Ramos (cell line): Measurements from ENCODE around the gene MAP4K4.
"Not testable (repeated sequence)": the region's sequence is repeated elsewhere in the genome, so short reads cannot be mapped to it uniquely, and the experiment has no call there.

Source experiments
- in situ Hi-C: fragments of 300-500 bp; cut with MboI; formaldehyde crosslinking; loops from one replicate; pipeline ENCODE4 v1.14.3; 2022; ENCODE audit warnings: low sequenced_read_pairs; ENCODE audit not compliant: unreplicated experiment

Gene MAP4K4

DNA sequence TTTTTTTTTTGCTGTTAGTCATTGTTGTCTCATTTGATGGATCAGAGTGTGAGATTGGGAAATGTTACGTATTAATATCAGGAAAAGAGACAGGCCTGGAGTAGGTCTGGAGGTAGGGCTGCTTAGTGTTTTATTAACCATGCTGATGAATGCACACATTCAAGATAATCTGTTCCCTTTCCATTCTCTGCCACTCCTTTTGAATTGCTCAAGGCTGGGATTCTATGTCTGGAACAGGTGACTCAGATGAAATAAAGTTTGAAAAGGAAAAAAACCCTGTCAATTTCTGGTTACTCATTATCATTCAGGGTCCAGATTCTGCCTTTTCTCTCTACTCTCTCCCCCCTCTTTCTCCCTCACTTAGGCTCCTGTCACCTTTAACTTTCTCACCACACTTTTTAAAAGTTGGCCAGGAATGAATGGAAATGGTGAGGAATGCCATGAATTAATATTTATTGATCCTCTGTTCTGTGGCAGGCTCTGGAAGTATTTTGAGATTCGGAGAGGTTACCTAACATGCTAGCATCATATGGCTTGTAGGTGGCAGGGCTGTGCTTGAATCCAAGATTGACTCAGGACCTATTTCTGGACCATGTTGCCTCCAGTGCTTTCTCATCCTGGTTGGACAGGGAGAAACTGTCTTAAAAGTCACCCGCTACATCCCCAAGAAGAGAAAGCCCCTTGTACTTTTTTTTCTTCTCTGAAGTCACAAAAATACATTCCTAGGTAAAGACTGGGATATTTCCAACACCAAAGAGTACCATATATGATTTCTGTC is 40.2 kb downstream of the MAP4K4 start:
- in situ Hi-C loops: no loop called here

DNA sequence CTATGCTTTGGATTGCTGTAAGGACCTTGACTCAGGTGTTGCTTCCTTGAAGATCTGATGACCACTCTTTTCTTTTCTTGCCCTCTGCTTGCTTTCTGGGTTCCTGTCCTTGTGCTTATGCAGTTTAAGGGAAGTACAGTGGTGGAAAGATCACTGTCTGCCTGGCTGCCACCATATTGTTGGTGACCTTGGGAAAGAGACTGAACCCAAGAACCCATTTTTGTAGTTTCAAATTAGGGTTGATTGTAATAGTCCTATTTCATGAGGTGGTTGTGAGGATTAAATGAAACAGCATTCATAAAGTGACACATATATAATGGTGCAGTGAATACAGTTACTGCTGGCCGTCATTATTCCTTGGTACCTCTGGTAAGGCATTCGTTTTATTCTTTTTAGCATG is 41.1 kb downstream of the MAP4K4 start:
- in situ Hi-C loops: no loop called here

DNA sequence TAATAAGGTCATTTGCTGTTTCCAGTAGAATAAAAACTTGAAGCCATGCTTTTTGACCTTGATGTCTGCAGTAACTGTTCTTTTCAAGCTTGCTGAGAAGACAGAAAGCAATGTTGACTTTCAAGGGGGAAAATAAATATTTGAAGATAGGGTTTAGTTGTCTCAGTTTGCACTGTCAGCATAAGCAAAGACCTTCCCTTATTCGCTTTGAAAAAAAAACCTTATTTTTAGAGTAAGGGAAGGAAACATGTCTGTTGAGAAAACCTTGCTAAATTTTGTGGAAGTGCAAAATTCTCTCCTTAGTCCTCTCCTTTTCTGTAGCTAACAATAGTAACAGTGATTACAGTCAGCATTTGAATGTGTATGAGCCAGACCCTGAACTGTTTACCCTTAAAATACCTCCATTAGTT is 43.1 kb downstream of the MAP4K4 start:
- in situ Hi-C loops: no loop called here

DNA sequence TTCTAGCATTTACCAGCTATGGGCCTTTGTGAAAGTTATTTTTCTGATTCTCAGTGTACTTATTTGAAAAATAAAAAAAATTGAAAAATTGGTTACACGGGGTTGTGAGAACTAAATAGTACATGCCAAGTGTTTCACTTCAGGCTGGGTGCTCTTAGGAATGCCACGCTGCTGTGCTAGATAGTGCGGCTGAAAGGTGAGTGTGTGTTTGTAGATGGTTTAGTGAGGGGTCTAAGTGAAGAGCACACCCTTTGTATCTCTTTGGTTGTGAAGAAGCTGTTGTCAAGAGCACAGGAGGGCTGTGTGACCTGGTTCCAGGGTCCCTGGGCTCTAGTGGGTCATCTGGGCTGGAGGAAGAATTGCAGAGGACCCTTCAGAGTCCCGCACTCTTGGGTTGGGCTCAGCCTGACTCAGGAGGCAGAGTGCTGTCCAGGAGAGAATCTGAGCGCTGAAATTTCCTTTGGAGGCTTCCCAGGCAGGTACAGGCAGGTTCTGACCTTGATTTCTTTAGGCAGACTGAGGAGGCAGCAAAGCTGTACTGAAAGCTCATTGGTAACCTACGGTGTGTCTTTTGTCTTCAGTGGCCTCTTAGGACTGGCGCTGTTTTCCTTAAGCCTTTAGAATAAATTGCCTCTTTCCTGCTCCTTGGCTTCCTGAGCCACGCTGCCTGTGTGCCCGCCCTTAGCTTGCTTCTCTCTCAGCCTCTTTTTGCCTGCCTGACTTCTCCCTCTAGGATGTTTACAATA is 44.4 kb downstream of the MAP4K4 start:
- in situ Hi-C loops: no loop called here

DNA sequence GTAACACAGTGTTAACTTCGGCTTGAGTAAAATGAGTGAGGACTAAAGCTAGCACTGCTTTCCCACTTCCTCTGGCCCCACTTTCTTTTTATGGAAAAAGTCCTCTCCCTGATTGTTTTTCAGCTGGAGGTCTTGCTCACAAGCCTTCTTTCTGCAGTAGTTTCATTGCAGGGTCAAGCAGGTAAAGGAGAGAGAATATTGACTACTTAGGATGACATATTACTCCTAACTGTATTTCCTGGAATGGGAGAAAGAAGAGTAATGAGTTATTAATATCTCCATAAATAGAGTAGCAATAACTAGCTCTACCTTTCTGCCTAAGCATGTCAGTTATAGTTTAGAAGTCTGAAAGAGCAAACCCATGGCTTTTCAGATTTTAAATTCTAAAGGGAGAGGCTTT is 45.0 kb downstream of the MAP4K4 start:
- in situ Hi-C loops: no loop called here

DNA sequence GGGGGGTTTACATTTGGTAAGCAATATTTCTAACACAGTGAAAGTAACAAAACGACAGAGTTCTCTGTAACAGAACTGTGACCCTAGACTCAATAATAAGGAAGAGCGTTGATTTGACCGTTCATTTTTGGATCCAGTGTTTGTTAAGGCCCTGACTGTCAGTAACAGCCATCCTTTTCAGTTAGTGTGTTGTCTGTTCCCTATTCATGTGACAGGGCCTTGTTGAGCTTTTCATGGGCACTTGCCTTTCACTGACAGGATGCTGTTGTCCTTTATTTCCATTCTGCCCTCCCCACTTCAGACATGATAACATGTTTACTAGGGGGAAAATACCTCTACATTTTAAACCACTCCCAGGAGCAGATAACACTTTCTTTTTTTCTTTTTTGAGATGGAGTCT is 45.8 kb downstream of the MAP4K4 start:
- in situ Hi-C loops: no loop called here

DNA sequence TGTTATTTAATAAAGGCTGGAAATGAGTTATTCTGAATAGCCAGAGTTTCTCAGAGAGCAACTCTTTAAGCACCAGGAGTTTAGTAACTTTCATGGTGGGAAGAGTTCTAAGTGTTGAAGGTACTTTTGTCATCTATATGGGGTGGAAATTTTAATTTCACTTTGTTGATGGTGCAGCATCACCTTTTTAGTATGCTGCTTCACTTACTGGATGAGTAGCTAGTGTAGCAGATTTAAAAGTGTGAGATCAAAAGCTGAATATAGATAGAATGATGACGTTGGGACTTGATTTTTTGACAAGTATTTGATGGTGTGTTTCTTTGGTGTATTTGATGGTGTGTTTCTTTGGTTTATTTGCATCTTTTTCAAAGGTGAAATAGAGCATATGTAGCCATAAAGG is 47.3 kb downstream of the MAP4K4 start:
- in situ Hi-C loops: no loop called here

DNA sequence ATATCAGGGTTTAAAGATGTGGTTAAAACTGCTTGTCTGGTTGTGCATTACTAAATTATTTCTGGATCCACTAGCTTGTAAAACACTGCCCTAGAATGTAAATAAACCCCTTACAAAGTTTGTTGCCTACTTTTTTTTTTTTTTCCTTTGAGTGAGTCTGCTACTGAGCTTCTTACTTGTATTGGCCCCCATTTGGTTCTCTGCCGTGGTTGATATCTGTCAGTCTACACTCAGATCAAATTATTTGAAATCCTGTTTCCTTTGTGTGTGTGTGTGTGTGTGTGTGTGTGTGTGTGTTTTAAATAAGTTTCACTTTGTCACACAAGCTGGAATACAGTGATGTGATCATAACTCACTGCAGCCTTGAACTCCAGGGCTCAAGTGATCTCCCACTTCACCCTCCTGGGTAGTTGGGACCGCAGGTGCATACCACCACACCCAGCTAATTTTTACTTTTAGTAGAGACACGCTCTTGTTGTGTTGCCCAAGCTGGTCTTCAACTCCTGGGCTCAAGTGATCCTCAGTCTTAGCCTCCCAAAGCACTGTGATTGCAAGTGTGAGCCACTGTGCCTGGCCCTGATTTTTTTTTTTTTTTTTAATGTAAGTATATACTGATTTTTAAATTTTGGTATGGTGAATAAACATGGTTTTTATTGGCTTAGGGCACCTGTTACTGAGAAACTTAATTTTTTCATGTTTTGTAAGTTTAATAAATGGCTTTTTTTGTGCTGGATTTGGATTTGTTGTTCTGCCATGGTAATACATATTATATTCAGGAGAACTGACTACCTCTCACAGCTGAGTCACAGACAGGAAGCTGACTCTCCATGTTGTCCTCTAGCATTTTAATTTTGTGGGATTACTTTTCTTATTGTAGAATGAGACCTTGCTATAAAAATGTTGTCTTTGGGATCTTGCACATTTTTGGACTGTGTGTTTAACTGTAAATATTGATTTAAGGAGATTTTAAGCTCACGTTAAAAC is 48.5 kb downstream of the MAP4K4 start:
- in situ Hi-C loops: no loop called here

DNA sequence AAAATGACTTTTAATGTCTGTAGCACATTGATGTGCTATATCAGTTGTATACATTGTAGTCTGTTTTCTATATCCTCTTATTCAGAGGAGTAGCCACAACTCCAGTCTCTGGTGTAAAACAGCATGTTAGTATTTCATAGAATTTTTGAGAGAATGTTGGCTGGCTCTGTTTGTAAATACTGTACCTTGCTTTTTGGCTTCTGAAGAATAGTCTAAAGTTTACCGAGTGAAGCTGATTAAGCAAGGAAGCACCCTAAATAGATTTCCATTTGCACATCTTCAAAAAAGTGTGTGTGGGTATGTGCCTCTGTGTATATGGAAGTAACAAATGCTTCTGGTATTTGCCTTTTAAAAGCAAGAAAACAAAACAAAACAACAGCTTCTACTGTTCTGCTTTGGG is 50.5 kb downstream of the MAP4K4 start:
- in situ Hi-C loops: no loop called here

DNA sequence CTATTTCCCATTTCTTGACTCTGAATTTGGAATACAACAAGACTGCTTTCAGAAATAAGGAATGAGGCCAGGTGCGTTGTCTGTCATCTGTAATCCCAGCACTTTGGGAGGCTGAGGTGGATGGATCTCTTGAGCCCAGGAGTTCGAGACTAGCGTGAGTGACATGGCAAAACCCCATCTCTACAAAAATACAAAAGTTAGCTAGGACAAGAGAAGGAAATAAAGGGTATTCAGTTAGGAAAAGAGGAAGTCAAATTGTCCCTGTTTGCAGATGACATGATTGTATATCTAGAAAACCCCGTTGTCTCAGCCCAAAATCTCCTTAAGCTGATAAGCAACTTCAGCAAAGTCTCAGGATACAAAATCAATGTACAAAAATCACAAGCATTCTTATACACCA is 51.0 kb downstream of the MAP4K4 start:
- in situ Hi-C loops: not testable (repeated sequence)

DNA sequence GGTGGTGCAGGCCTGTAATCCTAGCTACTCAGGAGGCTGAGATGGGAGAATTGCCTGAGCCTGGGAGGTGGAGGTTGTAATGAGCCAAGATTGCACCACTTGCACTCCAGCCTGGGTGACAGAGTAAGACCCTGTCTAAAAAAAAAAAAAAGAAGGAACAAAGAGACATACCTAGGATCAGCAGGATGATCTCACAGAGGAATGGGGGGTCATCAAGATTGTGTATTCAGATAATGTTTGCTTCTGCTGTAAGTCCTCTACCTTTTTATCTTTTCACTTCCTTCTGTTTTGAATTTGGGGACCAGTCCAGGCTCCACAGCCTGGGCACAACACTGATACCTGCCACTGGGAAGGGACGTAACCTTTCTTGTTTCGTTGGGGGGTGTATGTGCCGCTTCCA is 53.2 kb downstream of the MAP4K4 start:
- in situ Hi-C loops: no loop called here

DNA sequence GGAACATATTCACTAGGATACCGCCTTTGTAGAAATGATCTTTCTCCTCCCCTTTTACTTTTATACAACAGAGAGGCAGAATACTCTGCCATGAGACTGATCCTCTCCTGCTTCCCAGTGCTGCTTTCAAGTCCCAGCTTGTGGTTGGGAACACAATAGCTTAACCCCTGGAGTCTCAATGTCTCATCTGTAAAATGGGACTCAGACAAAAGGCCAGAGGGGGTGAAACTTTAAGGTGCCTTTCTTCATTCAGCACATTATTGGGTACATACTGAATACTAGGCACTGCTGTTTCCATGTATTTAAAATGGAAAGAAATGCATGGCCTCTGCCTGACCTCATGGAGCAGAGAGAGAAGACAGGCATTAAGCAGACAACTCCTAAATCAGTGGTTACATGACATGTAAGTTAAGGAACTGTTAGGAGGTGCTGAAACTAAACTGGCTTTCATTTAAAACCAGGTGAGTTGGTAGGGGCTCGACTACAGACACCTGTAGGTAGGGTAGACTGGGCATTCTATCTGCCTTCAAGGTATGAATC is 53.8 kb downstream of the MAP4K4 start:
- in situ Hi-C loops: no loop called here

DNA sequence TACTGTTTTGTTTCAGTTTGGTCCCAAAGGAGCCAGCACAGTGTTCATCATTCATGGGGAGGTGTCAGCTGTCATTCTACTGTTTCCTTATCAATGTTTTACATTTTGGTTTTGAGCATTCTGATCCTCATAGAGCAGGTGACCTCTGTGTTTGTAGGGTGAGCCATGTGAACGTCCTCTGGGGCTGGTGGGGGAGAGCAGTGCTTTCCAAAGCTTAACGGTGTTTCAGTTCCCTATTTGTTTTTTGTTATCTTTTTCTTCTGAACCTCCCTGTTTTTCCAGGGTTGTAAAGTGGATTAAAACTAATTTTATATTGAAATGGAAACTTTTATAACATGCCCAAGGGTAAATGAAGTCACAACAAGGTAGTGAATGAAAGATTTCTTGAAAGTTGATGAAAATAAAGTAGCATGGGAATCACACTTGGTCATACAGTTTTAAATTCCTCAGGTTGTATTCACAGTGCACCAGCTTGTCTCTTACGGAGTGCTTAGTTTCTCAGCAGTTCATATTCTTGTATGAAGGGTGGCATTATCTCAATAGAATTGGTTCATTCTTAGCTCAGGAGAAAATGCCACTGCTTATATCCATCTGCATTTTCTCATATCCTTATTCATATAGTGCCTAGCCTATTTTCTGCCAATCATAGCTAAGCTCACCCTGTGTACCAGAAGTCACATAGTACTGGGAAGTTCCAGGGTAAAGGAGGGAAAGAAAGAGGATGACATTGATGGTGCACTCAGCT is 54.5 kb downstream of the MAP4K4 start:
- in situ Hi-C loops: no loop called here

DNA sequence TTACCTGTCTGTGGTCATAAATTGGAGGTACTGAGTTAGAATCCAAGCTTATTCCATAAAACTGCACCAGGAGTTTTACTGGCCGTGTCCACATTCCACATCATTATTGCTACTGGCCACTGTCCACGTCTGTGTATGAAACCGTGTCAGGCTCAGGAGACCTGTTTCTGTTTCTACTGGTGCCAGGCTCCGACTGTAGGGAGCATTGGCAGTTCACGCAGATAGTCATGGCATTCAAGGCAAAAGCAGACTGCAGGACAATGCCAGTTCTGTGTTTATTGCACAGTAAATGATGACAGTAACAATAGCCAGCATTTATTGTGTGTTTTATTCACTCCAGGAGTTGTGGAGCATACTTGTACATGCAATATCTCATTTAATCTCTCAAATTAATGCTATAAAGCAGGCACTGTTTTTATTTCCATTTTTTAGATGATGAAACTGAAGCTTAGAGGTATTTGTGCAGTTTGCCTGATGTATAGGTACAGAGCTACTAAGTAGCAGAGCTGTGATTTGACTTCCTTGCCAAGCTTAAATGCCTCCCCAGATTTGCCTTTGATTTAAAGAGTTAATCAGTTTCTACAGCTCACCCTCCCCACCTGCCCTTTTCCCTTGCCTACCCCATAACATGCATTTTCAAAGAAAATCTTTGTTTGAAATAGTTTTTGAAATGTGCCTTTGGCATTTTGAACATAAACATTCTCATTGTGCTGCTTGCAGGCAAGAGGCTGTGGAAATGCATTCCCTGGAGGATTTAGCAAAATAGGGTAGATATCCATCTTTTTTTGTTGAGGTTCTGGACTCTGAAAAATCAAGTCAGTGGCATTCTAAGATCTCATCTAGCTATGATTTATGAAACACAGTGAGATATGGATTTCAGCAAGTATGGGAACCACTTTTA is 55.5 kb downstream of the MAP4K4 start:
- in situ Hi-C loops: no loop called here

DNA sequence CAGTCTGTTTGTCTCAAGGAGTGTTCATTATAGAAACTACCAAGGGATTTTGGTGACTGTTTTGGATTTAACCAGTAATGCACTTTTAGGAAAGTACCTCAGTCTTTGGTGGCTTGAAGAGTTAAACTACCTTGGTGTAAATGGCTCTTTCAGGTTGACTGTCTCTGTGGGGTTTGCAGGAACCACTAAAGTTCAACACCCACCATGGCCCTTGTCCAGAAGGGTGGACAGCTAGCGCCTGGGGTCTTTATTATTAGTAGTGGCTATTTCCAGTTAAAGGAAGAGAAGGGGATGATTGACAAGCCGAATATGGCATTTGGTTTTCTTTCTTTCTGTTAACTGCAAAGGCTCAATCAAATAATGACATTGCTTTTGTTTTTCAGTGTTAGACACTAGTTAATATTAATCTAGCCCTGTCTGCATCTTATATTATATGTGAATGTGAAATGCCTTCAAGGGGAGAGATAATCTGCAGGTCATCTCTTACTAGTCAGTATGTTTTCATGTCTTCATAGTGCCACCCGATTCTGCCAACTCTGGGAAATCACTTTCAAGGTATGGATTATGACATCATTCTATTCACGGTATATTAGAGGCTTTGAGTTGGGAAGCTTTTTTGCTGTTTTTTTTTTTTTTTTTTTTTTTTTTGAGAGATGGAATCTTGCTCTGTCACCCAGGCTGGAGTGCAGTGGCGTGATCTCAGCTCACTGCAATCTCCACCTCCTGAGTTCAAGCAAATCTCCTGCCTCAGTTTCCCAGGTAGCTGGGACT is 56.4 kb downstream of the MAP4K4 start:
- in situ Hi-C loops: no loop called here

DNA sequence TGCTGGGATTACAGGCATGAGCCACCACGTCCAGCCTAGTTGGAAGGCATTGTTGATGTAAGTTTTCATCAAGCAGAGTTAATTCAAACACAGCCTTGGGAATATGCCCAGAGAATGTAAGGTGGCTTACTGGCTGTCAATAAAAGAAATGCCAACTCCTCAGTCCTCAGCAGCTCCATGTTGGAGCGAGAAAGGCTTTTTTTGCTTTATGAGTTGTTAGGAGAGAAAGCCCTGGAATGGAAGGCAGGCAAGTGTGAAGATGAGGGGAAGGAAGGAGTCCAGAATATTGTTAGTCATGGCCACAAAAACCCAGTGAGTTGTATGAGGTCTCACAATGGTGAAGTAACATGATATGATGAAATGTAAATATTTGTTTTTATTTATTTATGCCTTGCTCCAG is 57.1 kb downstream of the MAP4K4 start:
- in situ Hi-C loops: no loop called here

DNA sequence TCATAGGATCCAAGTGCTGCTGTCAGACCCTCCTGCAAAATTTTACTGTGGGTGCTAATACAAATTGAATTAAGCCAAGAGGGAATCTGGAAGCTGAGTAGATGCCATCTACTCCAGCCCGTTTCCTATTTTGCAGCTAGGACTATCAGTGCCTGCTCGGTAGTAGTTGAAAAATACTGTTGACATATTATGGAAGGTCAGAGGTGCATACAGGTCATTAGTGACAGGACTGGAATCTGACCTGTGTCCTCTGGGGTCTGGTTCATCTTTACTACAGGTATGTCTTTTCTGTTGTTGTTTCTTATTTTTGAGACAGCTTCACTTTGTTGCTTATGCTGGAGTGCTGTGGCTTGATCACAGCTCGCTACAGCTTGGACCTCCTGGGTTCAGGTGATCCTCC is 58.8 kb downstream of the MAP4K4 start:
- in situ Hi-C loops: no loop called here

DNA sequence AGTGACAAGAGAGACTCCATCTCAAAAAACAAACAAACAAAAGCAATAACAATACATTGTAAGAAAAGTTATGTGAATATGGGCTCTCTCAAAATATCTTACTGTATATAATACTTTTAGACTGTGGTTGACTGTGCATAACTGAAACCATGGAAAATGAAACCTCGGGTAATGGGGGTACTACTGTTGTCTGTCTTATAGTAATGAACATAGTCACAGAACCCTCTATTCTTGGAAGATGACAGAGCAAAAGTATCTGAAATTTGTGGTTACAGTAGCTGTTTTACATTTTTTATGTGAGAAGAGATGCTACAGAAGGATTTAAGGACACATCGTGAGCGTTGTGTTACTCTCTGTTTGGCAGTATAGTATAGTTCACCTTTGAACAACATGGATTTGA is 60.5 kb downstream of the MAP4K4 start:
- in situ Hi-C loops: no loop called here
